Kidney (tissue), 14 donors: ENCODE data around the gene AGFG2. TPM values are rescaled to one million over a fixed set of nuclear protein-coding genes. Genes with fewer than 3 reads are reported as not detected.

Experiments used
- DNase-seq, 5 donors: peaks; one replicate each; pipeline ENCODE4 v3.0.0-alpha.2; 2013 to 2020
- FAIRE-seq: peaks from 2 replicates; lab custom pipeline; 2012; peaks lifted over from hg19 to GRCh38; lab: Jason Lieb, UNC
- H3K27ac ChIP-seq, 2 donors: one replicate each; pipeline ENCODE4 v1.7.0; 2013; ENCODE audit warnings: low read depth in 2 of 2, low read length in 2 of 2, inconsistent platforms in 1 of 2
- H3K27me3 ChIP-seq: one replicate; pipeline ENCODE4 v1.7.1; 2013; ENCODE audit warnings: low read length, inconsistent platforms; ENCODE audit not compliant: control insufficient read depth, insufficient read depth
- H3K36me3 ChIP-seq, 3 donors: one replicate each; pipeline versions ENCODE4 v1.7.0 to v1.7.1; 2013; ENCODE audit warnings: low read length in 3 of 3, control low read depth in 1 of 3, inconsistent platforms in 1 of 3; ENCODE audit not compliant: insufficient read depth in 3 of 3, control insufficient read depth in 2 of 3
- H3K4me1 ChIP-seq, 3 donors: one replicate each; pipeline versions ENCODE4 v1.7.0 to v1.7.1; 2013; ENCODE audit warnings: low read length in 3 of 3, inconsistent platforms in 1 of 3, low read depth in 1 of 3; ENCODE audit not compliant: control insufficient read depth in 2 of 3, insufficient read depth in 2 of 3
- H3K4me3 ChIP-seq, 3 donors: one replicate each; pipeline versions ENCODE4 v1.7.0 to v1.8.1; 2013; ENCODE audit warnings: low read length in 3 of 3, control low read depth in 1 of 3, inconsistent platforms in 1 of 3
- H3K9ac ChIP-seq, 3 donors: one replicate each; pipeline versions ENCODE4 v1.7.0 to v1.7.1; 2013; ENCODE audit warnings: low read length in 3 of 3, control low read depth in 1 of 3, inconsistent platforms in 1 of 3
- H3K9me3 ChIP-seq, 3 donors: one replicate each; pipeline versions ENCODE4 v1.7.0 to v1.7.1; 2013; ENCODE audit warnings: low read length in 3 of 3, control low read depth in 1 of 3, inconsistent platforms in 1 of 3; ENCODE audit not compliant: control insufficient read depth in 2 of 3, insufficient read depth in 1 of 3
- intact Hi-C: fragments of 100-400 bp; cut with DNase I; formaldehyde crosslinking; loops from one replicate; pipeline ENCODE4 v1.11.1; 2022
- polyA plus RNA-seq: library from polyadenylated mRNA; stranded (reverse); fragments of 350-450 nt; fragmentation: Illumina TruSeq; extraction: RNeasy Lipid Tissue Mini Kit (QIAGEN cat#74804); gene quantifications from one replicate; pipeline ENCODE4 v1.2.3, GENCODE V29; 2014; ENCODE audit warnings: low read depth, low replicate concordance; ENCODE audit not compliant: insufficient read depth
- total RNA-seq: library from RNA; stranded (reverse); fragmentation: NEBNext Ultra II Directional; extraction: Animal tissue kit (Norgen Biotek cat#: 25700); gene quantifications from one replicate; pipeline ENCODE4 v1.2.1, GENCODE V29; 2021
- TF ChIP-seq, protein P1 (sequence below): IDR thresholded peaks from 3 replicates; pipeline ENCODE4 v1.5.1; 2012; ENCODE audit warnings: mild to moderate bottlenecking, moderate library complexity, borderline replicate concordance; ENCODE audit not compliant: insufficient read depth; ENCODE audit errors: extremely low read depth
- donor health status: control.
- donor health status: control.
- donor health status: control.
- donor health status: control.
- donor health status: control.
- donor health status: DM: yes; HTN: yes; CAD: no.
- donor health status: Normal renal cell carcinoma (clear cell type).

Gene AGFG2
- total and polyA plus RNA-seq, 2 donors from 2014 or later = 24.3 to 37.3 TPM

DNA sequence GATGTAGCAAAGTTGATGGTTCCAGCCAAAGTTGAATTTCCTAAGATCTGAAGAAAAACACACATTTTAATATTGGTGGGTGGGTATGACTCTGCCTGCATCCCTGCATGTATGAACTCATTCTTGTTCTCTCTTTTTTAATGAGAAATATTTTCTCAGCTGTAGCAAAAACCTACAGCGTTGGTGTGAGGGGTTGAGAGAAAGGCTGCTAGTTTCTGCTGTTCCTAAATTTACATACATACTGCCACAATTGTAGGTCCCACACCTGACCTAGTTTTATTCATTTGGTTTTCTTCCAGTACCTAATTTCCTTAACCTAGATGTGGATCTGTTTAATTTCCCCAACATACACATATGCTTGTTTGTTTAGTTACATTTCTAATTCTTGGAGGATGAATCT is 4.6 kb downstream of the AGFG2 start:
- no peak for FAIRE-seq
- intact Hi-C loops = no loop called here

DNA sequence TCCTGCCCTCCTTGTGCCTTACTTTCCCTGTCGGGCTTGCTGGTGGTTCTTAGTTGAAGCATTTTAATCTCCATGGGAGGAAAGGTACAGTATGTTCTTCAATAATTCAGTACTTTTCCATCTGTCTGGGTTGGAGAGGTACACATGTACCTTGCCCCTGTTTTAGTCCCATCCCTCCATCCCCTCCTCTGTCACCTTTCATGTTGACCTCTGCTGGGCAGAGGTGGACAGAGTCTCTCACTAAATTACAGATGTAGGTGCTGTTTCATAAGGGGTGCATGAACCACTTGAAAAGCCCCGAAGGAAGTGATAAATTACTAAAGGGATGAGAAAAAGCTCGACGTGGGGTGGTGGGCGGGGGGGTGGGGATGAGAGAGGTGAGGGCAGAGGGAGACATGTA is 5.4 kb downstream of the AGFG2 start:
- Histone ChIP-seq H3K9me3 (no peaks in the 10 kb centered on the region), H3K27ac (peak overlapping the region; percentile 79 to 92), H3K9ac (no peak overlapping the region), H3K27me3 (no peaks in the 10 kb centered on the region), H3K36me3 (no peaks in the 10 kb centered on the region), H3K4me3 (no peak overlapping the region), H3K4me1 (peaks cover 7 to 40% (median 39%) of the 10 kb centered on the region in 3 donors)
- intact Hi-C loops = no loop called here
- FAIRE-seq (no peak), DNase-seq (no peak)
- TF ChIP-seq, protein P1, sequence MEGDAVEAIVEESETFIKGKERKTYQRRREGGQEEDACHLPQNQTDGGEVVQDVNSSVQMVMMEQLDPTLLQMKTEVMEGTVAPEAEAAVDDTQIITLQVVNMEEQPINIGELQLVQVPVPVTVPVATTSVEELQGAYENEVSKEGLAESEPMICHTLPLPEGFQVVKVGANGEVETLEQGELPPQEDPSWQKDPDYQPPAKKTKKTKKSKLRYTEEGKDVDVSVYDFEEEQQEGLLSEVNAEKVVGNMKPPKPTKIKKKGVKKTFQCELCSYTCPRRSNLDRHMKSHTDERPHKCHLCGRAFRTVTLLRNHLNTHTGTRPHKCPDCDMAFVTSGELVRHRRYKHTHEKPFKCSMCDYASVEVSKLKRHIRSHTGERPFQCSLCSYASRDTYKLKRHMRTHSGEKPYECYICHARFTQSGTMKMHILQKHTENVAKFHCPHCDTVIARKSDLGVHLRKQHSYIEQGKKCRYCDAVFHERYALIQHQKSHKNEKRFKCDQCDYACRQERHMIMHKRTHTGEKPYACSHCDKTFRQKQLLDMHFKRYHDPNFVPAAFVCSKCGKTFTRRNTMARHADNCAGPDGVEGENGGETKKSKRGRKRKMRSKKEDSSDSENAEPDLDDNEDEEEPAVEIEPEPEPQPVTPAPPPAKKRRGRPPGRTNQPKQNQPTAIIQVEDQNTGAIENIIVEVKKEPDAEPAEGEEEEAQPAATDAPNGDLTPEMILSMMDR = no peak

More for the DNA sequence above, 4.6 kb downstream of the AGFG2 start:
- H3K4me3 ChIP-seq = no peak overlapping the region
- H3K27me3 ChIP-seq = no peaks in the 10 kb centered on the region
- TF ChIP-seq, protein P1 = no peak
- H3K36me3 ChIP-seq = no peaks in the 10 kb centered on the region
- H3K9me3 ChIP-seq = no peaks in the 10 kb centered on the region
- H3K9ac ChIP-seq = peak overlapping the region in 1 of 3 donors; percentile 23
- no peak for DNase-seq
- peak overlapping the region in 1 of 2 donors; percentile 92 for H3K27ac ChIP-seq
- H3K4me1 ChIP-seq = peaks cover 7 to 38% (median 38%) of the 10 kb centered on the region in 3 donors

DNA sequence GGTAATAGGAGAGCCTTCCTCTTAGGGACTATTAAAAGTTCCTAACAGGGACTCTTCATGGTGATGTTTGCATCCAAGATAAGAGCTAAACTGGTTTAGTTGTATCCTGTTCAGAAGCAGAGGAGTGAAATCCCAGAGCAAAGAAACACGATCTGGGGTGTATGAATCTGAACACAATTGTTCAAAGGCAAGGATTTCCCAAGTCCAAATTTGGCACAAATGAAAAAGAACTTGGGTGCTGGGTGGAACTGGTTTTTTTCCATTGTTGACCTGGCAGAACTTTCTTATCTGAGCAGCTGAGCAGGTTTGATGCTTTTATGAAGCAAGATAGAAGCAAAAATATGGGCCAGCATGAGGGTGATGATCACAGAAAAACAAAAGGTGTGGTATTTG is 6.0 kb downstream of the AGFG2 start:
- Histone ChIP-seq H3K4me1 (peaks cover 7 to 40% (median 39%) of the 10 kb centered on the region in 3 donors), H3K4me3 (no peak overlapping the region), H3K27ac (peak overlapping the region; percentile 79 to 92), H3K36me3 (no peaks in the 10 kb centered on the region), H3K9ac (peak overlapping the region in 1 of 3 donors; percentile 47), H3K27me3 (no peaks in the 10 kb centered on the region), H3K9me3 (no peaks in the 10 kb centered on the region)
- intact Hi-C loops = no loop called here
- TF ChIP-seq, protein P1 = no peak
- FAIRE-seq (no peak), DNase-seq (no peak)
